Hematopoietic multipotent progenitor cell treated with erythropoietin and hydrocortisone succinate and interleukin-3 and kit ligand, for 6 days (in vitro differentiated cells): ENCODE data around the gene RAB1B.
A peak's percentile ranks its signal among the peaks of the same experiment; 100 is the strongest.

Experiments used
- DNase-seq: peaks from one replicate; pipeline ENCODE4 v3.0.0-alpha.2; 2015

Gene RAB1B

DNA sequence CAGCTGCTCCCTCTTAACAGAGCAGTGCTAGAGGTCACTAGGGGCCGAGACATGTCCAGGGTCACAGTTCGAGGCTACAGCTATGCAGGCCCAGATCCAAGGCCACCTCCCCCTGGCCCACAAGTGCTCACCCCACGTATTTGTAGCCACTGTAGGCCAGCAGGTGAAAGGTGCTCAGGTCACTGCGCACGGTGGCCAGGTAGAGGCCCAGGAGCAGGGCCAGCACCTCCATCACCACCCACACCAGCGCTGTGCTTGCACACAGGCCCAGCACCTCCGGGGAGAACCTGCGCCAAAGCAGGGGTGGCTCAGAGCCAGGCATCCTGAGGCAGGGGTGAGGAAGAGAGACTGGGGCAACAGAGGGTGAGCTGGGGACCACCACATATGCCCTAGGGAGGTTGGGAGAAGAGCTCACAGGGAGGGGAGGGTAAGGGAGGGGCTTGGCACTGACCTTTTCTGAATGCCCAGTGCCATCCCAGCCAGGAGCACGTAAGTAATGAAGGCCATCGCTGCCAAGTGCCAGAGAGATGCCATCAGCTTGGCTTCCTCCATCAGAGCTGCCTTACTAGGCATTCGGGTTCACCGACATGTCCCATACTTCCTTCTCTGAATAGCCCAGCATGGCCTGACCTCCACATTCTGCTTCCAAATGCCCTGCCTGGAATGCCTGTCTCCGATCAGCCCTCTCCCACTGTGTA lies 17.0 kb downstream of the RAB1B start:
- DNase-seq: no peak

DNA sequence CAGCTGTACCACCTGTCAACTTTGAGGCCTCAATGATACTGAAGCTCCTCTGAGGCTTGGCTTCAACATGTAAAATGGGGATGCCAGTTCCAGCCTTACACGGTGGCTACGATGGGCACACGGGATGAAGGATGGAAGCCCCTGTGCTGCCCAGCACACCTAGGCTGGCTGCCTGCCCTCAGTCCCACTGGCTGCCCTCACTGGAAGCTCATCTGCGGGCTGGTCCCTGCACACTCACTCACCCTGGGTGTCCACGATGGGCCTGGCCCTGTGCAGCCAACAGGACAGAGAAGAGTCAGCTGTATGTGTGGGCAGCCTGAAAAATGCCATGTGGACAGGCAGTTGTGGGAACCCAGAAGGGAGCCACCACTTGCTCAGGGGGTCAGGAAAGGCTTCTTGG lies 18.3 kb downstream of the RAB1B start:
- DNase-seq: no peak

- DNase-seq: no peak
Measured at GRCh38 chr11:66287211-66287888, 18.9 kb downstream of the RAB1B start.

- no peak for DNase-seq
Measured at GRCh38 chr11:66287889-66288670, 19.6 kb downstream of the RAB1B start.

DNA sequence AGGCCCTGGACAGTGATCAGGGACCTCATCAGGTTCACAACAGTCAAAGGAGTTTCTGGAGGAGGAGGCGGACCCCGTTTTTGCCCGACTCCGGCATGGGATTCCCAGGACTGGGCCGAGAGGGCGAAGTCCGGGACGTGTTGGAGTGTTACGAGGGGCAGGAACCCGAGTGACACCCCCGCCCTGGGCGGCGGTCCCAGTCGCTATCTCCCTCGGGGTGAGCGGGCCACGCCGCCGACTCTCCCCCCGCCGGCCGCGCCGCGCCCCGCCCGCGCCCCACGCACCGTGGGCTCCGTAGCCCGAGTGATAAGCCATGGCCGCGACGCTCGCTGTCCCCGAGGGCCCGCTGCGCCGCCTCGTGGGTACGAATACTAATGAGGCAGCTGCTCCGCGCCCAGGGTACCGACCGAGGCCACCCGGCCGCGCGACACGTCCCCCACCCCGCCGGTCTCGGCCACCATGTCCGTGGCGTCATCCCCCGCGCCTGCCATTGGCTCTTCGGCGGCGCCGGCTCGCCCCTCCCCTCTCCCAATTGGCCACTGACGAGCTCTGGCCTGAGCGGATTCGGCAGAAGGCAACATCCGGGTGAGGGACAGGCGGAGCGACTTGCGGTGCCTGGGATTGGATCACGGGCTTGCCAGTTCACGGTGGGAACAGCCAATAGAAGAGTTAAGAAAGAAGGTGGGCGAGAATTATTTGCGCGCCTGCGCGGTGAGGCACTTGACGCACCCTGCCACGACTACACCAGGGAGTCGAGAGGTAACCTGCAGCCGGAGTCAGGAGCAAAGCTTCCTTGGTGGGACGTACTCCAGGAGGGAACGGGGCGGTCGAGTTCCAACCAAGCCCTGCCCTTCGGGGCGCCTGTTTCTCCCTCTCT lies 20.5 kb downstream of the RAB1B start, which contains the start of gene YIF1A:
Gene YIF1A (minus strand): TSS at position 473 of the 877 bp plus-strand sequence. CDS start 158 bp downstream, at position 315.
- peak; percentile 99 for DNase-seq

DNA sequence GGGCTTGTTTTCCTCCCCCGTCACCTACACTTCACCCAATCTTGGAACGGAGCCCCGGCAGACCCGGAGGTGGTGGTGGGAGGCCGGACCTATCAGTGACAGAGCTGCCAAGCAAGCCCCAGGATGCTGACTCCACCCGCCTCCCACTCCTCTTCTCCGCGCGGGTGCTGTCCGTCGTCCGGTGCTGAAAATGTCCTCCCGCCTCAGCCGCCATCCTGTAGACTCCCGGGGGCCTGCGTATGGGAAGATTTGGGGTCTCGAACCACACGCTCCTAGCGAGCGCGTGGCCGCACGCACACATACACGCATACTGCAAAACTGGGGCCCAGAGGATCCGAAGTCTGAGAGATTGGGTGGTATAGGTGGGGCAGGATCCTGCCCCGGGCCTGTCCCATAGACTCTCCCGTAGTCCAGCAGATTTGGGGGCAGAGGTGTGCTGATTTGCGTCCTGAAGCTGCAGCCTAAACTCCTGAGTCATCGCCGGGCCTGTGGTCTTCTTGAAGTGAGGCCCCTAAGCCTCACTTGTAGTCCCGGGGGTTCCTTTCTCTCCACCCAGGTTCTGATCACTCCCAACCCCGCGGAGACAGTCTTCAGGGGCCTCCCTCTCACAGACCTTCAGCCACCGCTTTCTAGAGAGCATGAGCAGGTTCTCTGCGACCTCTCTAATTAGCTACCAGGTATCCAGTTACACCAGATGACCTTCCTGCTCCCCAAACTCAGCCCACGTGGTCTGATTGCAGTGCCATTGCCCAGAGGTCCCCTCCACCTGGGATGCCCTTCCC lies 21.3 kb downstream of the RAB1B start:
- peak; percentile 82 for DNase-seq

GRCh38 chr11:66290330-66290621 lies 21.8 kb downstream of the RAB1B start:
- DNase-seq: no peak

GRCh38 chr11:66291303-66291705 lies 22.9 kb downstream of the RAB1B start:
- DNase-seq: no peak

GRCh38 chr11:66291706-66292542 lies 23.5 kb downstream of the RAB1B start, which contains the start of gene TMEM151A:
TSS of gene TMEM151A (plus strand) at chr11:66291894. CDS start at chr11:66292014, 120 bp downstream.
- DNase-seq: no peak

DNA sequence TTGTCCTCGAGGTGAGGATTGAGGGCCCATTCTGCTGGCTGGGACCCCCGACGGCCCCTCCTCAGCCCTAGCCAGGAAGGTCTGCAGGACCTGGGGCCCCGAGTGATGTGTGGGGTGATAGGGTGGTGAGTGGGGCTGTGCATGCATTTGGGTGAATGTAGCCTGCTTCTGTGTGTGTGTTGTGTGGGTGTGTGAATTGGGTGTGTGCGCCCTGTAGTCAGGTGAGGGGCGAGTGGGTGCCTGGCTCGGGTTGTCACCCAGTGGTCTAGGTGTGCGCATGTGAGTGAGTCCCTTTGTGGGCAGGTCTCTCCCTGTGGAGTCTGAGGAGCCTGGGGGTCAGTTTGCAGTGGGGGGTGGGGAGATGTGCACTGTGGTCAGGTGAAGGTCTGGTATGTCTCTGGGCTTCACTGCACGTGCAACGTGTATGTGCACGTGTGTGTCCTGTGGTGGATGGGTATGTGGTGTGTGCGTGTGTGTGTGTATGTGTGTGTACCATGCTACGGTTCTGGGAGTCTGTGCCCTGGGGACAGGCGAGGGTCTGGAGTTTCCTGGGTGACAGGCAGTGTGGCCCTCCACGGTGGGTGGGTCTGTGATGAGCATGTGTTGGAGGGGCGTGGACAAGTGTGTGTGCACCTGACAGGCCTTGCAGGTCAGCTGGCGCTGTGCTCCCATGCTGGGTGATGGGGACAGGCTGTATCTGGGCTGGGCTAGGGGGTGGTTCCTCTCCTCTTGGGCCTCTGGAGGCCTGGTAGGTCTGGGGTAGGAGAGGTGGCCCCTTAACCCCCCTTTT lies 24.3 kb downstream of the RAB1B start:
- DNase-seq: no peak

DNA sequence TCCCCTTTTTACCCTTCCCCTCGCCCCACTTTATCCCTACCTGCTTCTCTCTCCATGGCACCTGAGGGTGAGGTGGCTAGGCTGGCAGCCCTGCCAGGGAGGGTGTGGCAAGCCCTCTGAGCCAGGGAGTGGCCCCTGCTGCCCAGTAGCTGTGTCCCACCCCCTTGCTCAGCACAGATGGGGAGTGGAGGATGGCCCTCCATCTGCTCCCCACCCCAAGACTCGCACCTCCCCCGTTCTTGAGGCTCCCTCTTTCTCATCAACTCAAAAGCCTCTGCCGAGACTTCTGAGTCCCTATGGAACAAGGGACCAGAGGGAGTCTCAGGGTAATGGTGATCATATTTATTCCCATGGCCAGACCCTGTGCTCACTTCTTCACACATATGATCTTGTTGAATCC lies 24.9 kb downstream of the RAB1B start:
- DNase-seq: no peak

DNA sequence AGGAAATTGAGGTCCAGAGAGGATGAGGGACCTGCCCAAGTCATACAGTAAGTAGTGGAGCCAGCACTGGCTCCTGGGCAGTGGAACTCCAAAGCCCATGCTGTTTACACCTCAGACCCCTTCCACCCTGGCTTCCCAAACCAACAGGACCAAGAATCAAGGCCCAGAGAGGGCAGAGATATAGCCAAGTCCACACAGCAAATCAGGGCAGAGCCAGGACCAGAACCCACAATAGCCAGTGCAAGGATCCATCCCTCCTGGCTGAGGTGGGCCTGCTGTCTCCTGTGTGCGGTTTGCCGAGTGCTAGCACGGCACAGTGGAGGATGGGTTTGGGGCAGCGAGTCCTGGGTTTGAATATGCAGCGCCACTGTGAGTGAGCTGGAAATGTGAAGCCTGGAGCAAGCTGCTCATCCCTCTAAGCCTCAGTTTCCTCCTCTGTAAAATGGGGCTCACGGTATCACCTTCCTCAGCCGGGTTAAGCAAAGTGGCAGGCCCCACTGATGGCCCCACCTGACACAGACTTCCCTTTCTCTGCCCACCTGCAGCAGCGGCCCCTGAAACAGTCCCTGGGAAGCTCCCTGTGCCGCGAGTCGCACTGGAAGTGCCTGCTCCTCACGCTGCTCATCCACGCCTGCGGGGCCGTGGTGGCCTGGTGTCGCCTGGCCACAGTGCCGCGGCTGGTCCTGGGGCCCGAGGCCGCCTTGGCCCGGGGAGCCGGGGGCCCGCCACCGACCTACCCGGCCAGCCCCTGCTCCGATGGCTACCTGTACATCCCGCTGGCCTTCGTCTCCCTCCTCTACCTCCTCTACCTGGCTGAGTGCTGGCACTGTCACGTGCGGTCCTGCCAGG lies 25.6 kb downstream of the RAB1B start:
- no peak for DNase-seq

GRCh38 chr11:66294626-66295620 lies 26.5 kb downstream of the RAB1B start:
- no peak for DNase-seq

- no peak for DNase-seq
Measured at GRCh38 chr11:66297610-66298009, 29.2 kb downstream of the RAB1B start.

GRCh38 chr11:66299186-66299585 lies 30.7 kb downstream of the RAB1B start:
- DNase-seq: no peak

GRCh38 chr11:66302656-66303055 lies 34.2 kb downstream of the RAB1B start:
- no peak for DNase-seq

GRCh38 chr11:66309475-66309874 lies 41.0 kb downstream of the RAB1B start:
- no peak for DNase-seq

DNA sequence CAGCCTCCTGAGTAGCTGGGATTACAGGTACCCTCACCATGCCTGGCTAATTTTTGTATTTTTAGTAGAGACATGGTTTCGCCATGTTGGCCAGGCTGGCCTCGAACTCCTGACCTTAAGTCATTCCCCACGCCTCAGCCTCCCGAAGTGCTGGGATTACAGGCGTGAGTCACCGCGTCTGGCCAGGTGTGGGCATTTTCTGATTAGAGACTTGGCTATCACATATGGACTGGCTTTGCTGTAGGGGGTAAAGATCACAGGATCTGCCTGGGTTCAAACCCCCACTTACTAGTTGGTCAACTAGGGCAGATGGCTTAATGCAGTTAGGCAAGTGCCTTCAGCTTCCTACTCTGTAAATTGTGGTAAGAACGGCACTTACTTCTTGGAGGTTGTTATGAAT lies 41.9 kb downstream of the RAB1B start:
- no peak for DNase-seq
